Bronchial epithelial cell (primary cell): ENCODE data around the gene PCYT1B. TPM values are rescaled to one million over a fixed set of nuclear protein-coding genes. Genes with fewer than 3 reads are reported as not detected.
"Not testable (repeated sequence)": the region's sequence is repeated elsewhere in the genome, so short reads cannot be mapped to it uniquely, and the experiment has no call there.

Experiments
- DNase-seq: peaks from one replicate; pipeline ENCODE4 v3.0.0-alpha.2; 2010; ENCODE audit warnings: low read depth
- FAIRE-seq: peaks from 2 replicates; lab custom pipeline; 2011; peaks lifted over from hg19 to GRCh38; lab: Jason Lieb, UNC
- H3K27me3 ChIP-seq: 2 replicates; pipeline ENCODE4 v1.5.1; 2011; ENCODE audit warnings: low read length; ENCODE audit not compliant: control insufficient read depth, insufficient read depth
- H3K36me3 ChIP-seq: 2 replicates; pipeline ENCODE4 v1.5.1; 2011; ENCODE audit warnings: low read length; ENCODE audit not compliant: control insufficient read depth, insufficient read depth
- H3K4me3 ChIP-seq: 2 replicates; pipeline ENCODE4 v1.5.1; 2011; ENCODE audit warnings: mild to moderate bottlenecking, low read depth, low read length, control low read depth
- CTCF ChIP-seq: IDR thresholded peaks from 2 replicates; pipeline ENCODE4 v1.5.1; 2011; ENCODE audit warnings: mild to moderate bottlenecking, moderate library complexity, low read length, control low read depth, inconsistent platforms; ENCODE audit not compliant: insufficient read depth, severe bottlenecking
- total RNA-seq: library from RNA; depleted of rRNA; stranded (reverse); fragments of >200 nt; gene quantifications from 2 replicates; pipeline ENCODE4 v1.2.1, GENCODE V29; 2014

The PCYT1B gene
- total RNA-seq, 1 donor from 2014 or later: under 0.01 TPM

GRCh38 chrX:24657671-24658386 lies 10.7 kb upstream of the PCYT1B start:
- no peaks in the 10 kb centered on the region for H3K36me3 ChIP-seq

GRCh38 chrX:24655679-24656078 lies 8.5 kb upstream of the PCYT1B start:
- H3K36me3 ChIP-seq, DNase-seq, H3K27me3 ChIP-seq, FAIRE-seq, H3K4me3 ChIP-seq: not testable (repeated sequence)

More at GRCh38 chrX:24657671-24658386, 10.7 kb upstream of the PCYT1B start:
- no peak for TF ChIP-seq CTCF
- no peak overlapping the region for H3K4me3 ChIP-seq
- FAIRE-seq: no peak
- no peaks in the 10 kb centered on the region for H3K27me3 ChIP-seq
- no peak for DNase-seq

GRCh38 chrX:24651783-24652182 lies 4.6 kb upstream of the PCYT1B start:
- no peak for TF ChIP-seq CTCF
- no peak overlapping the region for H3K4me3 ChIP-seq
- no peaks in the 10 kb centered on the region for H3K27me3 ChIP-seq
- FAIRE-seq (no peak), DNase-seq (no peak)
- H3K36me3 ChIP-seq: no peaks in the 10 kb centered on the region

- Histone ChIP-seq H3K27me3 (no peaks in the 10 kb centered on the region), H3K36me3 (no peaks in the 10 kb centered on the region), H3K4me3 (no peak overlapping the region)
- no peak for FAIRE-seq
- no peak for TF ChIP-seq CTCF
- DNase-seq: no peak
Measured at GRCh38 chrX:24648495-24648894, 1.3 kb upstream of the PCYT1B start.

GRCh38 chrX:24646745-24647182 lies 383 bp downstream of the PCYT1B start:
- Histone ChIP-seq H3K27me3 (no peaks in the 10 kb centered on the region), H3K4me3 (no peak overlapping the region), H3K36me3 (no peaks in the 10 kb centered on the region)
- DNase-seq: peak; percentile 55
- TF ChIP-seq CTCF: no peak
- FAIRE-seq: no peak

GRCh38 chrX:24646006-24646405 lies 1.1 kb downstream of the PCYT1B start:
- FAIRE-seq (no peak), DNase-seq (no peak)
- Histone ChIP-seq H3K4me3 (no peak overlapping the region), H3K36me3 (no peaks in the 10 kb centered on the region), H3K27me3 (no peaks in the 10 kb centered on the region)
- TF ChIP-seq CTCF: no peak
